Type B pancreatic cell (in vitro differentiated cells): Measurements from ENCODE around the gene THRAP3. TPM values are rescaled to one million over a fixed set of nuclear protein-coding genes. Genes with fewer than 3 reads are reported as not detected.

Experiments used
- DNase-seq: peaks from one replicate; pipeline ENCODE4 v3.0.0; 2021; ENCODE audit warnings: mixed read lengths; ENCODE audit not compliant: unreplicated experiment; ENCODE audit errors: extremely low spot score
- H3K27ac Mint-ChIP-seq: 2 replicates; pipeline ENCODE4 v1.8.0; 2021; ENCODE audit warnings: mild to moderate bottlenecking, mixed read lengths
- H3K27me3 Mint-ChIP-seq: 2 replicates; pipeline ENCODE4 v1.8.0; 2021; ENCODE audit warnings: mixed read lengths
- H3K36me3 Mint-ChIP-seq: 2 replicates; pipeline ENCODE4 v1.8.0; 2021; ENCODE audit warnings: mixed read lengths
- H3K4me1 Mint-ChIP-seq: one replicate; pipeline ENCODE4 v1.8.0; 2021; ENCODE audit warnings: mixed read lengths; ENCODE audit not compliant: unreplicated experiment
- H3K4me3 Mint-ChIP-seq: 2 replicates; pipeline ENCODE4 v1.8.0; 2021; ENCODE audit warnings: mild to moderate bottlenecking, mixed read lengths
- H3K9me3 Mint-ChIP-seq: 2 replicates; pipeline ENCODE4 v1.8.0; 2021; ENCODE audit warnings: mixed read lengths
- total RNA-seq: library from RNA; stranded (reverse); gene quantifications from 2 replicates; pipeline ENCODE4 v1.2.1, GENCODE V29; 2021; ENCODE audit warnings: low replicate concordance
- TF ChIP-seq, protein P1 (sequence below): fragments of 200-600 bp; sonication (generic); conservative IDR thresholded peaks from 2 replicates; pipeline ENCODE4 v1.5.0; 2021; ENCODE audit warnings: antibody characterized with exemption, mild to moderate bottlenecking

The THRAP3 gene
- total RNA-seq, 1 donor from 2014 or later, result 135 TPM

DNA sequence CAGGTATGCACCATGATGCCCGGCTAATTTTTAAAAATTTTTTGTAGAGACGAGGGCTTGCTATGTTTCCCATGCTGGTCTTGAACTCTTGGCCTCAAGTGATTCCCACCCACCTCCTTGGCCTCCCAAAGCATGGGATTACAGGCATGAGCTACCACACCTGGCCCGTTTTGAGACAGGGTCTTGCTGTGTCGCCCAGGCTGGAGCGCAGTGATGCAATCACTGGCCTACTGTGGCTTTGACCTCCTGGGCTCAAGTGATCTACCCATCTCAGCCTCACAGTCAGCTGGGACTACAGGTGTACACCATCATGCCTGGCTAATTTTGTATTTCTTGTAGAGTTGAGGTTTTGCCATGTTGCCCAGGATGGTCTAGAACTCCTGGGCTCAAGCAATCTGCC, 74.4 kb downstream of the THRAP3 start:
- no peak overlapping the region for H3K27ac Mint-ChIP-seq
- H3K36me3 Mint-ChIP-seq, result peaks cover 42% of the 10 kb centered on the region
- H3K27me3 Mint-ChIP-seq, result no peaks in the 10 kb centered on the region
- no peaks in the 10 kb centered on the region for H3K9me3 Mint-ChIP-seq
- no peak overlapping the region for H3K4me3 Mint-ChIP-seq
- H3K4me1 Mint-ChIP-seq, result peaks cover 5% of the 10 kb centered on the region
- DNase-seq, result no peak
- TF ChIP-seq, protein P1, sequence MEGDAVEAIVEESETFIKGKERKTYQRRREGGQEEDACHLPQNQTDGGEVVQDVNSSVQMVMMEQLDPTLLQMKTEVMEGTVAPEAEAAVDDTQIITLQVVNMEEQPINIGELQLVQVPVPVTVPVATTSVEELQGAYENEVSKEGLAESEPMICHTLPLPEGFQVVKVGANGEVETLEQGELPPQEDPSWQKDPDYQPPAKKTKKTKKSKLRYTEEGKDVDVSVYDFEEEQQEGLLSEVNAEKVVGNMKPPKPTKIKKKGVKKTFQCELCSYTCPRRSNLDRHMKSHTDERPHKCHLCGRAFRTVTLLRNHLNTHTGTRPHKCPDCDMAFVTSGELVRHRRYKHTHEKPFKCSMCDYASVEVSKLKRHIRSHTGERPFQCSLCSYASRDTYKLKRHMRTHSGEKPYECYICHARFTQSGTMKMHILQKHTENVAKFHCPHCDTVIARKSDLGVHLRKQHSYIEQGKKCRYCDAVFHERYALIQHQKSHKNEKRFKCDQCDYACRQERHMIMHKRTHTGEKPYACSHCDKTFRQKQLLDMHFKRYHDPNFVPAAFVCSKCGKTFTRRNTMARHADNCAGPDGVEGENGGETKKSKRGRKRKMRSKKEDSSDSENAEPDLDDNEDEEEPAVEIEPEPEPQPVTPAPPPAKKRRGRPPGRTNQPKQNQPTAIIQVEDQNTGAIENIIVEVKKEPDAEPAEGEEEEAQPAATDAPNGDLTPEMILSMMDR, result no peak

DNA sequence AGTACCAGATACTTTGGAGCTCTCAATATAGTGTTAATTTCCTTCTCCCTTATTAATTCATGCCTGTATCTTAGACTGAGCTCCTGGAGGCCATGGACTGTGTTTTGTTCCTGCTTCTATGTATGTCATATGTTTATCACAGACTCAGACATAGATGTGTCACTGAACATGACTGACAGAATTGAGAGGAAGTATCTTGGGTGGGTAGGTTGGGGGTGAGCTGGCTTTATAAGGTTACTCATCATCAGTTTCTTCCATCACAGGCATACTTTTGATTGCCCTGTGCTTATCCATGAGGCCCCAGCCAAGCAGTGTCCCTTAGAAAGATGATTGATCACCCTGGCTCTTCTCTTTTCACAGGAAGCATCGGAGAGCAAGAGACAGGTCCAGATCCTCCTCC, 76.3 kb downstream of the THRAP3 start:
- TF ChIP-seq, protein P1, result no peak
- Mint-ChIP-seq H3K9me3 (no peaks in the 10 kb centered on the region), H3K27me3 (no peaks in the 10 kb centered on the region), H3K4me3 (no peak overlapping the region), H3K4me1 (peaks cover 10% of the 10 kb centered on the region), H3K27ac (peak overlapping the region; percentile 79), H3K36me3 (peaks cover 36% of the 10 kb centered on the region)
- DNase-seq, result no peak

DNA sequence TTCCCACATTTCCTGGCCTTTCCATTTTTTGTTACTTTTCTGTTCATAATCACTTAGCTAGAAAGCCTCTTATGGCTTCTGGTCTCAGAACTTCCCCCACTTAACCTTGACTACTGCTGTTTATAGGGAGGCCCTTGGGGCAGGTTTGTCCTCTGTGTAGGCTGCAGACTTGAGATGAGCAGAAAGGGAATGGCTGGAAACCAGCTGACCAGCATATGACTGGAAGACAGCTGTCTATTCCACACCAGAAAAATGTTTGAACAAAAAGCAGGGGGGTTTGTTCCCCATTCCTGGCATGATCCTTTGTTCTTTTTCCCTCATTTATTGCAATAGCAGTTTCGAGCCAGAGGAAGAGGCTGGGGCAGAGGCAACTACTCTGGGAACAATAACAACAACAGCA, 77.0 kb downstream of the THRAP3 start:
- peak overlapping the region; percentile 32 for H3K27ac Mint-ChIP-seq
- no peaks in the 10 kb centered on the region for H3K9me3 Mint-ChIP-seq
- no peak for DNase-seq
- H3K27me3 Mint-ChIP-seq, result no peaks in the 10 kb centered on the region
- H3K4me1 Mint-ChIP-seq, result peaks cover 10% of the 10 kb centered on the region
- peaks cover 36% of the 10 kb centered on the region for H3K36me3 Mint-ChIP-seq
- TF ChIP-seq, protein P1, result no peak
- no peak overlapping the region for H3K4me3 Mint-ChIP-seq

DNA sequence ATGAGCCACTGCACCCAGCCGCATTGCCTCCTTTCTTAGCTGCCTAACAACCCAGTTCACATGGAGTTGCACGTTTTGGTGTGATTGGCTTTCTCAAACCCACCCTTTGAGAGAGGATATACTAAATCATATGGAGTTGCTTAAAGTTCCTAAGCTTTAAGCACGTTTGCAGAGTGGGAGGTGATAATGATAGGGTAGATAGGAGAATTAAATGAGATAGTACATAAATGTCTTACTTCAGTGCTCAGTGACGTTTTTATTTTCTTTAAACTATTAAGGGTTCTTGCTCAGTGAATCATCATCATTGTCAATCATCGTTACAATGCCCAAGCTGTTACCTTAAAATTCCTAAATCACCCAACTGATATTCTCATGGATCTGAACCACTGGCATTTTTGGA, 79.0 kb downstream of the THRAP3 start:
- DNase-seq, result no peak
- H3K36me3 Mint-ChIP-seq, result peaks cover 33% of the 10 kb centered on the region
- peak overlapping the region; percentile 79 for H3K27ac Mint-ChIP-seq
- H3K27me3 Mint-ChIP-seq, result peaks cover 2% of the 10 kb centered on the region
- peaks cover 15% of the 10 kb centered on the region for H3K4me1 Mint-ChIP-seq
- H3K9me3 Mint-ChIP-seq, result no peaks in the 10 kb centered on the region
- TF ChIP-seq, protein P1, result no peak
- H3K4me3 Mint-ChIP-seq, result no peak overlapping the region

DNA sequence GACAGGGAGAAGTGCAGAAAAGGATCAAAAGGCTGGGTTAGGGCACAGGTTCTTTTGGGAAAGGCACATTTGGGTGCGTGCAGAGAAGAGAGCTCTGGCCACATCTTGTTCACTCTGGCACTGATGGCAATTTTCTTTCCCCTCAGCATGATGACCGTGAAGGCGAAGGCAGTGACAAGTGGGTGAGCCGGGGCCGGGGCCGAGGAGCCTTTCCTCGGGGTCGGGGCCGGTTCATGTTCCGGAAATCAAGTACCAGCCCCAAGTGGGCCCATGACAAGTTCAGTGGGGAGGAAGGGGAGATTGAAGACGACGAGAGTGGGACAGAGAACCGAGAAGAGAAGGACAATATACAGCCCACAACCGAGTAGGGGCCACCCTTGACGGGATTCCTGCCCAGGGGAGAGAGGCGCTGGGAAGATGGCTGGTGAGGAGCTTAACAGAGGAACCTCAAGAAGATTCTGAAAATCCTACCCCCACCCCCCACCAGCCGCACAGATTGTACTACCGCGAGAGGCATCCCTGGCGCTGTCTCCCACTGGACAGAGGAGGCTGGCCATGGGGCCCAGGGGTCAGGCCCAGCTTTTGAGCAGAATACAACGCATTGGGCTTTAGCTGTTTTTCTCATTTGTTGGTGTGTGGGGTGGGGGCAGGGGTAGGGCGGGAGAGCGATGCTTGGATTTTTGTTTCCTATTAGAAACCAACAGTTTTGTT, 79.6 kb downstream of the THRAP3 start:
- no peak for DNase-seq
- Mint-ChIP-seq H3K36me3 (peaks cover 33% of the 10 kb centered on the region), H3K9me3 (no peaks in the 10 kb centered on the region), H3K4me1 (peaks cover 15% of the 10 kb centered on the region), H3K4me3 (no peak overlapping the region), H3K27ac (peak overlapping the region; percentile 79), H3K27me3 (peaks cover 2% of the 10 kb centered on the region)
- TF ChIP-seq, protein P1, result no peak
